Measurements from ENCODE around the gene ZNF772.
"Not testable (repeated sequence)": the region's sequence is repeated elsewhere in the genome, so short reads cannot be mapped to it uniquely, and the experiment has no call there.

Gene ZNF772
- 3.3 to 6.0 (median 4.7) reads per million in 3 donors for total RNA-seq

DNA sequence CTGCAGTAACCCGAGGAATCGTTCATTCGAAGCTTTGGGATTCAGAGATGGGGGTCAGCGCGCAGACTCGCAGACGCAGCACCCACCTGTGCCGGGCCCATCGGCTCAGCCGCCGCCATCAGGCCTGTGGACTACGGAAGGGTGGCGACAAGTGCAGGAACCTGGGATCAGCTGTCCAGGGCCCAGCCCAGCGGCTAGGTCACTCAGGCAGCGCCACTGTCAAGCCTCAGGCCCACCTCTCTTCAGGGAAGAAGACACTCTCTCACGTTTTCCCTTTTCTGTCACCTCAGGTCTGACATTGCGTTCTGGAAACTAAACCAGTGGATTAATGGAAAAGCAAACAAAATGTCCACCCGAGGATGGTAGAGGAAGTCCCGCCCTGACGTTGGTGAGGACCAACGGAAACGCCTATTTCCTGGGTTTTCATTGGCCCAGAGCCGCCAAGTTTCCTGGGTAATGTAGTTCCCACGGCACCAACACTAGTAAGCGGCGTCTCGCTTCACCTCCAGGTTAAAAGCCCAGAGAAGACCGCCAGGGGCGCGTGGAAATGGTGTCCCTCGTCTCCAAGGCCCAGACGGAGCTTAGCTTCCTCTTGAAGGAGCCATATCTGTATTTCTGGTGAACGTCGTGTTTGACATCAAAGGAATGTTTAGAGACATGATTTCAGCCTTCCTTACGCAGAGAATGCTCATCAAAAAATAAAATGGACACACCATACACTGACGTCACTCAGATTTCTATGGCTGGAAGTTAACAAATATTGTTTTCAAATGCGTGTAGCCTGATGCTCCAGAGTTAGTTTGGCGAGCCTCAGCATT, at the start of gene ZNF772:
ZNF772 (minus strand) TSS at position 376 of the 818 bp plus-strand sequence; CDS start at position 119, 257 bp downstream.
- Histone ChIP-seq H3K36me3 (ENCODE audit: control insufficient read depth, insufficient read depth, low read length) (peaks cover 18% of the 10 kb centered on the region), H3K4me3 (ENCODE audit: insufficient read depth, low read depth, low read length, poor library complexity, severe bottlenecking) (peak within 1 kb of the TSS; percentile 79), H3K4me1 (ENCODE audit: control insufficient read depth, insufficient read depth, low read length, poor library complexity, severe bottlenecking) (no peaks in the 10 kb centered on the region), H3K9me3 (ENCODE audit: control insufficient read depth, low read length) (peaks cover 42% of the 10 kb centered on the region), H3K27me3 (replicated peaks; ENCODE audit: control insufficient read depth, insufficient read depth, low read length, poor library complexity, severe bottlenecking) (no peaks in the 10 kb centered on the region), H3K27ac (ENCODE audit: insufficient read depth, low read length, poor library complexity, severe bottlenecking) (peak within 1 kb of the TSS; percentile 67)
- peak; percentile 74 to 84 (median 81) for DNase-seq

DNA sequence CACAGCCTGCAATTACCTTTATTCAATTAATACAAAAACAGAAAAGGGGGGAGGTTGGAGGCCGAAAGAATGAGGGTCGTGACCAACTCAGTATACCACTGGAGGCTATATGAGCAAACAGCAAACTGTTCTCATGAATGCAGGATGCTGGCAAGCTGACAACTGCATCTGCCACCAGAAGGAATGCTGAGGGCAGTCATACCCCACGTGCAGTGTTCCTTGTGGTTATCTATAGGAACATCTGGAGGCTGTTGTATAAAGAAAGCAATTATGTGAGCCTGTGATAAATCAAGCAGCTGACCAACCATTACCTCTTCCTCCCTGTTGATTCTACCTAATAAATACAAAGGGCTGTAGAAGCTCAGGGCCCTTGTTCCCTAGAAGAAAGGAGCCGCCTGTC, 40.7 kb upstream of the ZNF772 start:
- H3K36me3 ChIP-seq (ENCODE audit: control insufficient read depth, insufficient read depth, low read length); H3K27me3 ChIP-seq (replicated peaks; ENCODE audit: control insufficient read depth, insufficient read depth, low read length, poor library complexity, severe bottlenecking); DNase-seq; H3K27ac ChIP-seq (ENCODE audit: insufficient read depth, low read length, poor library complexity, severe bottlenecking); H3K4me1 ChIP-seq (ENCODE audit: control insufficient read depth, insufficient read depth, low read length, poor library complexity, severe bottlenecking); H3K4me3 ChIP-seq (ENCODE audit: insufficient read depth, low read depth, low read length, poor library complexity, severe bottlenecking): not testable (repeated sequence)
- peaks cover 13% of the 10 kb centered on the region for H3K9me3 ChIP-seq (ENCODE audit: control insufficient read depth, low read length)

GRCh38 chr19:57515255-57515654, 37.9 kb upstream of the ZNF772 start:
- DNase-seq = no peak
- no peak overlapping the region for H3K27ac ChIP-seq (ENCODE audit: insufficient read depth, low read length, poor library complexity, severe bottlenecking)
- no peaks in the 10 kb centered on the region for H3K4me1 ChIP-seq (ENCODE audit: control insufficient read depth, insufficient read depth, low read length, poor library complexity, severe bottlenecking)
- H3K9me3 ChIP-seq (ENCODE audit: control insufficient read depth, low read length) = peaks cover 26% of the 10 kb centered on the region
- H3K27me3 ChIP-seq (replicated peaks; ENCODE audit: control insufficient read depth, insufficient read depth, low read length, poor library complexity, severe bottlenecking) = no peaks in the 10 kb centered on the region
- peaks cover 8% of the 10 kb centered on the region for H3K36me3 ChIP-seq (ENCODE audit: control insufficient read depth, insufficient read depth, low read length)
- no peak overlapping the region for H3K4me3 ChIP-seq (ENCODE audit: insufficient read depth, low read depth, low read length, poor library complexity, severe bottlenecking)

DNA sequence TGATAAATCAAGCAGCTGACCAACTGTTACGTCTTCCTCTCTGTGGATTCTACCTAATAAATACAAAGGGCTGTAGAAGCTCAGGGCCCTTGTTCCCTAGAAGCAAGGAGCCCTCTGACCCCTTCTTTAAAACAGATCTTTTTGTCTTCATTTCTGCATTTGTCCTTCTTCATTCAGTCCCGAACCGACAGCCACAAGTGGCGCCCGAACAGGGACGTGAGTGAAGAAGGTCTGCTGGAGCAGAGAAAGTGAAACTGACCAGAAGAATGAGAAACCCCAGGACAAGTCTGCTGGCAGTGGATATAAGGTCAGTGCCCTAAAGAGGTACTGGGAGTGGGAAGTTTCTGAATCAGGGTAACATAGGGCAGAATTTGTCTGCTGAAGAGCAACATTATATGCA, 35.5 kb upstream of the ZNF772 start:
- H3K9me3 ChIP-seq (ENCODE audit: control insufficient read depth, low read length) = peaks cover 39% of the 10 kb centered on the region

GRCh38 chr19:57511484-57511883, 34.1 kb upstream of the ZNF772 start:
- no peak overlapping the region for H3K4me3 ChIP-seq (ENCODE audit: insufficient read depth, low read depth, low read length, poor library complexity, severe bottlenecking)
- no peaks in the 10 kb centered on the region for H3K27me3 ChIP-seq (replicated peaks; ENCODE audit: control insufficient read depth, insufficient read depth, low read length, poor library complexity, severe bottlenecking)
- H3K4me1 ChIP-seq (ENCODE audit: control insufficient read depth, insufficient read depth, low read length, poor library complexity, severe bottlenecking) = no peaks in the 10 kb centered on the region
- no peak for DNase-seq
- H3K36me3 ChIP-seq (ENCODE audit: control insufficient read depth, insufficient read depth, low read length) = peaks cover 19% of the 10 kb centered on the region
- H3K27ac ChIP-seq (ENCODE audit: insufficient read depth, low read length, poor library complexity, severe bottlenecking) = no peak overlapping the region
- peaks cover 48% of the 10 kb centered on the region for H3K9me3 ChIP-seq (ENCODE audit: control insufficient read depth, low read length)

More for the DNA sequence above, 35.5 kb upstream of the ZNF772 start:
- Histone ChIP-seq H3K27me3 (replicated peaks; ENCODE audit: control insufficient read depth, insufficient read depth, low read length, poor library complexity, severe bottlenecking) (no peaks in the 10 kb centered on the region), H3K4me3 (ENCODE audit: insufficient read depth, low read depth, low read length, poor library complexity, severe bottlenecking) (no peak overlapping the region), H3K4me1 (ENCODE audit: control insufficient read depth, insufficient read depth, low read length, poor library complexity, severe bottlenecking) (no peaks in the 10 kb centered on the region), H3K36me3 (ENCODE audit: control insufficient read depth, insufficient read depth, low read length) (peaks cover 8% of the 10 kb centered on the region), H3K27ac (ENCODE audit: insufficient read depth, low read length, poor library complexity, severe bottlenecking) (no peak overlapping the region)
- DNase-seq = no peak

- no peak for DNase-seq
- Histone ChIP-seq H3K4me3 (ENCODE audit: insufficient read depth, low read depth, low read length, poor library complexity, severe bottlenecking) (no peak overlapping the region), H3K9me3 (ENCODE audit: control insufficient read depth, low read length) (peaks cover 27% of the 10 kb centered on the region), H3K27me3 (replicated peaks; ENCODE audit: control insufficient read depth, insufficient read depth, low read length, poor library complexity, severe bottlenecking) (no peaks in the 10 kb centered on the region), H3K4me1 (ENCODE audit: control insufficient read depth, insufficient read depth, low read length, poor library complexity, severe bottlenecking) (no peaks in the 10 kb centered on the region), H3K36me3 (ENCODE audit: control insufficient read depth, insufficient read depth, low read length) (peaks cover 44% of the 10 kb centered on the region), H3K27ac (ENCODE audit: insufficient read depth, low read length, poor library complexity, severe bottlenecking) (no peak overlapping the region)
Observed at GRCh38 chr19:57506163-57506562, 28.8 kb upstream of the ZNF772 start.

- H3K4me3 ChIP-seq (ENCODE audit: insufficient read depth, low read depth, low read length, poor library complexity, severe bottlenecking); H3K27ac ChIP-seq (ENCODE audit: insufficient read depth, low read length, poor library complexity, severe bottlenecking); H3K27me3 ChIP-seq (replicated peaks; ENCODE audit: control insufficient read depth, insufficient read depth, low read length, poor library complexity, severe bottlenecking); H3K4me1 ChIP-seq (ENCODE audit: control insufficient read depth, insufficient read depth, low read length, poor library complexity, severe bottlenecking); H3K9me3 ChIP-seq (ENCODE audit: control insufficient read depth, low read length); DNase-seq: not testable (repeated sequence)
- H3K36me3 ChIP-seq (ENCODE audit: control insufficient read depth, insufficient read depth, low read length) = peaks cover 21% of the 10 kb centered on the region
Observed at GRCh38 chr19:57500400-57500799, 23.0 kb upstream of the ZNF772 start.

DNA sequence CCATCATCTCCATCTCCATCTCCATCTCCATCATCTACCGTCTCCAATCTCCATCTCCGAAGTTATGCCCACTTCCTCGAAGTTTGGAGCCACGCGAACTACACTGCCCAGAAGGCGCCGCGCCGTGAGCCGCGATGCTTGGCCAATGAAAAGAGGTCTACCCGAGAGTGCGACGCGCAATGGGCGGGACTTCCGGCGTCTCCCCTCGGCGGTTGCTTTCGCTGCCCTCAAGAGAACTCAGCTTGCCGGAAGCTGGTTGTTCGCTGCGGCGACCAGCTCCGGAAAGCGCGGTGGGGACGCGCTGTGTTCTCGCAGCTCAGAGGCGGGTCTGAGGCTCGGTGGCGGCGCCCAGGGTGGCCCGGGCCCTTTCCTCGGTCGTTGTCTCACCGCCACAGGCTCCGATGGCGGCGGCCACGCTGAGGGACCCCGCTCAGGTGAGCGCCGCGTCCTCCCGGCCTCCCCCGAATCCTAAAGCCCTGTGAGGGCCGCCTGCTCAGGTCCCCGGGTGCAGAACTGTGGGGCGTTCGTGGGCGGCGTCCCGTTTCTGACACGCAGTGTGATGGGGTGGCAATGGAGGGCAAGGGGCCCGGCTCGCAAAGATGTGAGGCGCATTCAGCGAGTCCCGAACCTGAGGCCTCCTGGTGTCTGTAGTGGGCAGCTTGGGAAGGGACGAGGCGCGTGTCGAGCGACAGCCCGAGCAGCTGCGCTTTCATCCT, 22.5 kb upstream of the ZNF772 start, which contains the start of gene ZNF773:
ZNF773 (plus strand) TSS at position 259 of the 716 bp plus-strand sequence; CDS start at position 402, 143 bp downstream.
- Histone ChIP-seq H3K4me3 (ENCODE audit: insufficient read depth, low read depth, low read length, poor library complexity, severe bottlenecking) (peak within 1 kb of the TSS; percentile 61), H3K36me3 (ENCODE audit: control insufficient read depth, insufficient read depth, low read length) (peaks cover 17% of the 10 kb centered on the region), H3K27ac (ENCODE audit: insufficient read depth, low read length, poor library complexity, severe bottlenecking) (peak within 1 kb of the TSS; percentile 74)
- peak; percentile 86 to 89 (median 88) for DNase-seq
- not testable (repeated sequence) for H3K9me3 ChIP-seq (ENCODE audit: control insufficient read depth, low read length); H3K27me3 ChIP-seq (replicated peaks; ENCODE audit: control insufficient read depth, insufficient read depth, low read length, poor library complexity, severe bottlenecking); H3K4me1 ChIP-seq (ENCODE audit: control insufficient read depth, insufficient read depth, low read length, poor library complexity, severe bottlenecking)

- H3K27ac ChIP-seq (ENCODE audit: insufficient read depth, low read length, poor library complexity, severe bottlenecking); H3K9me3 ChIP-seq (ENCODE audit: control insufficient read depth, low read length); H3K27me3 ChIP-seq (replicated peaks; ENCODE audit: control insufficient read depth, insufficient read depth, low read length, poor library complexity, severe bottlenecking); DNase-seq; H3K4me1 ChIP-seq (ENCODE audit: control insufficient read depth, insufficient read depth, low read length, poor library complexity, severe bottlenecking): not testable (repeated sequence)
- Histone ChIP-seq H3K36me3 (ENCODE audit: control insufficient read depth, insufficient read depth, low read length) (peaks cover 14% of the 10 kb centered on the region), H3K4me3 (ENCODE audit: insufficient read depth, low read depth, low read length, poor library complexity, severe bottlenecking) (peak overlapping the region; percentile 61)
Observed at GRCh38 chr19:57499332-57499679, 21.9 kb upstream of the ZNF772 start.

GRCh38 chr19:57488299-57488644, 10.9 kb upstream of the ZNF772 start:
- not testable (repeated sequence) for H3K27me3 ChIP-seq (replicated peaks; ENCODE audit: control insufficient read depth, insufficient read depth, low read length, poor library complexity, severe bottlenecking); H3K9me3 ChIP-seq (ENCODE audit: control insufficient read depth, low read length); H3K27ac ChIP-seq (ENCODE audit: insufficient read depth, low read length, poor library complexity, severe bottlenecking); H3K4me1 ChIP-seq (ENCODE audit: control insufficient read depth, insufficient read depth, low read length, poor library complexity, severe bottlenecking); H3K4me3 ChIP-seq (ENCODE audit: insufficient read depth, low read depth, low read length, poor library complexity, severe bottlenecking); DNase-seq
- peaks cover 30% of the 10 kb centered on the region for H3K36me3 ChIP-seq (ENCODE audit: control insufficient read depth, insufficient read depth, low read length)

Measured in effector memory CD4-positive, alpha-beta T cell (primary cell).